Measurements from ENCODE around the gene AMER3.

DNA sequence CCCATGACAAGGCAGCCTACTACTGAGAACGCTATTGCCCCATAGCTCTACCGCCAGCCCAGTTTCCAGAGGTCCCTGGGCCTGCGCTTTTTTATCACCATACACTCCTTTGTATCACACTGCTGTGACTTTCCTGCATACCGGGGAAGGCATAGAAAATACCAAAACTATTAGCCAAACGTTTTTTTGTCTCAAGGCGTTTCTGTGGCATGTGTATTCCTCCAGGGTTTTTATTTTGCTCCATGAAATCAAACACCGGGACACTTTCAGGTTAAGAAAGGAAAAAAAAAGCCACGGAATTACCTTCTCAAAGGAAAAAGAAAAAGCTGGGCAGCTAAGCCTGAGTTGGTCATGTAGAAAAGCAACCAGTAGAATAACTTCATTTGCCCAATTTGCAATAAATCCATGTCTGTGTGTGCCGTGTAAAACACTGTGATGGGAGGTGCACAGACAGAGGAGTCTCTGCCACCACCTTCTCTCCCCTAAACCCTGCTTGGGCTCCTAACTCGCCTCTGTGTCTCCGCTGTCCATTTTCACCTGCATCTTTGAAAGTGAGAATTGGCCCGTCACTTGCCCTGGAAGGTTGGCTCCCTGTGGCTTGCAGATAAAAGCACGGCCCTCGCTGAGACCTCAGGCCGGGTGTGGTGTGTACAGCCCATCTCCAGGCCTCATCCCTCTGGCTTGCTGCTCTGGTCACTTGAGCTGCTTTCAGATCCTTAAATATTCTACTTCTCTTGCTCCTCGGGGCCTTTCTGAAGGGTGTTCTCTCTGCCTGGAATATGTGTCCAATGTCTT lies 1.7 kb downstream of the AMER3 start:
- TF ChIP-seq KDM5A (IDR thresholded peaks at IDR 0.05; ENCODE audit: low read length) (no peak), EGR1 (IDR thresholded peaks at IDR 0.05; ENCODE audit: borderline replicate concordance, low read depth, low read length) (no peak), POLR2A (IDR thresholded peaks at IDR 0.05; ENCODE audit: control extremely low read depth in 1 of 2, low read depth in 2 of 2, low read length in 2 of 2) (no peak), SP2 (IDR thresholded peaks at IDR 0.05; ENCODE audit: low read length) (no peak), JUND (IDR thresholded peaks at IDR 0.05; ENCODE audit: low read length) (no peak), PHF8 (conservative IDR thresholded peaks at IDR 0.05; ENCODE audit: low read depth, low read length) (no peak), EP300 (IDR thresholded peaks at IDR 0.05; ENCODE audit: borderline replicate concordance in 1 of 2, low read depth in 2 of 2, low read length in 2 of 2) (no peak)
- TF ChIP-seq, protein P1, sequence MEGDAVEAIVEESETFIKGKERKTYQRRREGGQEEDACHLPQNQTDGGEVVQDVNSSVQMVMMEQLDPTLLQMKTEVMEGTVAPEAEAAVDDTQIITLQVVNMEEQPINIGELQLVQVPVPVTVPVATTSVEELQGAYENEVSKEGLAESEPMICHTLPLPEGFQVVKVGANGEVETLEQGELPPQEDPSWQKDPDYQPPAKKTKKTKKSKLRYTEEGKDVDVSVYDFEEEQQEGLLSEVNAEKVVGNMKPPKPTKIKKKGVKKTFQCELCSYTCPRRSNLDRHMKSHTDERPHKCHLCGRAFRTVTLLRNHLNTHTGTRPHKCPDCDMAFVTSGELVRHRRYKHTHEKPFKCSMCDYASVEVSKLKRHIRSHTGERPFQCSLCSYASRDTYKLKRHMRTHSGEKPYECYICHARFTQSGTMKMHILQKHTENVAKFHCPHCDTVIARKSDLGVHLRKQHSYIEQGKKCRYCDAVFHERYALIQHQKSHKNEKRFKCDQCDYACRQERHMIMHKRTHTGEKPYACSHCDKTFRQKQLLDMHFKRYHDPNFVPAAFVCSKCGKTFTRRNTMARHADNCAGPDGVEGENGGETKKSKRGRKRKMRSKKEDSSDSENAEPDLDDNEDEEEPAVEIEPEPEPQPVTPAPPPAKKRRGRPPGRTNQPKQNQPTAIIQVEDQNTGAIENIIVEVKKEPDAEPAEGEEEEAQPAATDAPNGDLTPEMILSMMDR (IDR thresholded peaks at IDR 0.05; ENCODE audit: control extremely low read depth in 1 of 3, insufficient read depth in 1 of 3, low read depth in 1 of 3, low read length in 3 of 3) = no peak

Measured in H1 (cell line).